ENCODE results near the gene LIN28B.
A peak's percentile ranks its signal among the peaks of the same experiment; 100 is the strongest.

DNA sequence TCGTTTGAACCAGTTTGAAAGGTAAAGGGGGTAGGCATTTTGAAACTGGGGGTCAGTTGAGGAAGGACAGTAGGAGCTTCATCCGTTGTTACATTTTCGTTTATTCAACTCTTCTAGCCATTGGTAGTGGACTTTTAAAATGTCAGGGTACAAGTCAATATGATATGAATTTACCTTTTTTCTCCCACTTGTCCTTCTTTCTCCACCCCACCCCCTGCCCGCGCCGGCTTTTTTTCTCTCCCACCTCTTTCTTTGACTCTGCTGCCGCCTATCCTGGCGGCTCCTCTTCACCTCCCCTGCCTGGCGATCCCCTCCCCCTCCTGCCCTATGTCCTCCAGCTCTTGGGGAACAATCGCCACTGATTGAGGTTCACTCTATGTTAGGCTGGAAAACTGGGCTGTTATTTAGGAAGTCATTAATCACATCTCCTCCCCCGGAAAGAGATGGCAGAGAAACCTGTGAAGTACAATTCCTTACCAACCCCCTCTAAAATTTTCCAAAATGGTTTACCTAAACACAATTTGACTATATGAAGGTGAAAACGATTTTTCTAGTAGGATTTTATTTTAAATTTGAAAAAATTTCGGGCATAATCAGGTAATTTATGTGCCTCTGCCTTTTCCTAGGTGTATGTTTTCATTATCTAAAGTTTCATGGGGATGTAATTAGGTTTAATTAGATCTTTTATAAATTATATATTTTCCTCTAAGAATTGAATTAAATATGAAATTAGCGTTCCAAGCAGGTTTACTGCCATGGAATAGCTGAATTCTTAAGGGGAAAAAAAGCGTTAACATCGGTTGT, 778 bp upstream of the LIN28B start:
- TF ChIP-seq, protein P1, sequence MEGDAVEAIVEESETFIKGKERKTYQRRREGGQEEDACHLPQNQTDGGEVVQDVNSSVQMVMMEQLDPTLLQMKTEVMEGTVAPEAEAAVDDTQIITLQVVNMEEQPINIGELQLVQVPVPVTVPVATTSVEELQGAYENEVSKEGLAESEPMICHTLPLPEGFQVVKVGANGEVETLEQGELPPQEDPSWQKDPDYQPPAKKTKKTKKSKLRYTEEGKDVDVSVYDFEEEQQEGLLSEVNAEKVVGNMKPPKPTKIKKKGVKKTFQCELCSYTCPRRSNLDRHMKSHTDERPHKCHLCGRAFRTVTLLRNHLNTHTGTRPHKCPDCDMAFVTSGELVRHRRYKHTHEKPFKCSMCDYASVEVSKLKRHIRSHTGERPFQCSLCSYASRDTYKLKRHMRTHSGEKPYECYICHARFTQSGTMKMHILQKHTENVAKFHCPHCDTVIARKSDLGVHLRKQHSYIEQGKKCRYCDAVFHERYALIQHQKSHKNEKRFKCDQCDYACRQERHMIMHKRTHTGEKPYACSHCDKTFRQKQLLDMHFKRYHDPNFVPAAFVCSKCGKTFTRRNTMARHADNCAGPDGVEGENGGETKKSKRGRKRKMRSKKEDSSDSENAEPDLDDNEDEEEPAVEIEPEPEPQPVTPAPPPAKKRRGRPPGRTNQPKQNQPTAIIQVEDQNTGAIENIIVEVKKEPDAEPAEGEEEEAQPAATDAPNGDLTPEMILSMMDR (IDR thresholded peaks at IDR 0.05): peak; percentile 18; the same call in 1 of the 3 replicates
- TF ChIP-seq KDM5A (IDR thresholded peaks at IDR 0.05): no peak
- no peak for TF ChIP-seq CEBPB (IDR thresholded peaks at IDR 0.05)
- TF ChIP-seq POLR2A (IDR thresholded peaks at IDR 0.05; ENCODE audit: low read length): 0 out of 2 replicates have a peak, but pooled peaks have one; percentile 8
- TF ChIP-seq FOXS1 (CRISPR knock-in tag; IDR thresholded peaks at IDR 0.05): no peak
- TF ChIP-seq, protein P2, sequence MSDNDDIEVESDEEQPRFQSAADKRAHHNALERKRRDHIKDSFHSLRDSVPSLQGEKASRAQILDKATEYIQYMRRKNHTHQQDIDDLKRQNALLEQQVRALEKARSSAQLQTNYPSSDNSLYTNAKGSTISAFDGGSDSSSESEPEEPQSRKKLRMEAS (IDR thresholded peaks at IDR 0.05): no peak
- no peak for TF ChIP-seq EP300 (IDR thresholded peaks at IDR 0.05)
- no peak for TF ChIP-seq CHD2 (IDR thresholded peaks at IDR 0.05; ENCODE audit: low read length, partially characterized antibody)
- TF ChIP-seq, protein P3, sequence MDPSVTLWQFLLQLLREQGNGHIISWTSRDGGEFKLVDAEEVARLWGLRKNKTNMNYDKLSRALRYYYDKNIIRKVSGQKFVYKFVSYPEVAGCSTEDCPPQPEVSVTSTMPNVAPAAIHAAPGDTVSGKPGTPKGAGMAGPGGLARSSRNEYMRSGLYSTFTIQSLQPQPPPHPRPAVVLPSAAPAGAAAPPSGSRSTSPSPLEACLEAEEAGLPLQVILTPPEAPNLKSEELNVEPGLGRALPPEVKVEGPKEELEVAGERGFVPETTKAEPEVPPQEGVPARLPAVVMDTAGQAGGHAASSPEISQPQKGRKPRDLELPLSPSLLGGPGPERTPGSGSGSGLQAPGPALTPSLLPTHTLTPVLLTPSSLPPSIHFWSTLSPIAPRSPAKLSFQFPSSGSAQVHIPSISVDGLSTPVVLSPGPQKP (IDR thresholded peaks at IDR 0.05; ENCODE audit: low read depth, low read length): no peak
- no peak for TF ChIP-seq FOSL2 (IDR thresholded peaks at IDR 0.05)
- TF ChIP-seq FOSL2 (CRISPR knock-in tag; IDR thresholded peaks at IDR 0.05): no peak
- TF ChIP-seq HOXA7 (CRISPR knock-in tag; IDR thresholded peaks at IDR 0.05): no peak
- TF ChIP-seq JUNB (IDR thresholded peaks at IDR 0.05): no peak
- TF ChIP-seq RCOR1 (IDR thresholded peaks at IDR 0.05; ENCODE audit: low read depth, low read length): no peak
- TF ChIP-seq JUN (IDR thresholded peaks at IDR 0.05): no peak; a peak in 1 of 5 replicates
